NT2/D1 (cell line): ENCODE measurements around the gene RBMS3.

Source experiments
- SUZ12 ChIP-seq: IDR thresholded peaks from 2 replicates; pipeline ENCODE4 v1.6.1; 2011; ENCODE audit not compliant: insufficient read length, insufficient read depth; ENCODE audit errors: extremely low read depth
- YY1 ChIP-seq: IDR thresholded peaks from 2 replicates; pipeline ENCODE4 v1.6.1; 2011; ENCODE audit not compliant: insufficient read length, insufficient read depth
- ZNF274 ChIP-seq: IDR thresholded peaks from 2 replicates; pipeline ENCODE4 v1.6.1; 2011; ENCODE audit warnings: mild to moderate bottlenecking, low read depth, low read length

GRCh38 chr3:29760226-29760685 is 479.4 kb downstream of the RBMS3 start:
- no peak for TF ChIP-seq ZNF274
- no peak for TF ChIP-seq YY1
- no peak for TF ChIP-seq SUZ12
